GM23338 (cell line): Measurements from ENCODE around the gene SSBP2. TPM values are rescaled to one million over a fixed set of nuclear protein-coding genes. Genes with fewer than 3 reads are reported as not detected.

Experiments used
- ATAC-seq: fragments of 200-7000 bp; cut with Tn5 transposase; 3 replicates; pipeline ENCODE4 v1.9.1; 2020
- DNase-seq: peaks from one replicate; pipeline ENCODE4 v3.0.0-alpha.2; 2015; ENCODE audit warnings: low spot score
- H2AFZ ChIP-seq: fragments of 200-600 bp; sonication (generic); 2 replicates; pipeline ENCODE4 v1.8.0; 2016; ENCODE audit warnings: antibody characterized with exemption, mild to moderate bottlenecking, moderate library complexity
- H3F3A ChIP-seq: fragments of 200-600 bp; sonication (generic); replicated peaks from 2 replicates; pipeline ENCODE4 v1.8.0; 2017; ENCODE audit warnings: antibody characterized with exemption, mixed run types, low read depth
- H3K27ac ChIP-seq: fragments of 200-600 bp; sonication (generic); 2 replicates; pipeline ENCODE4 v1.6.1; 2016; ENCODE audit warnings: low read depth
- H3K27me3 ChIP-seq: fragments of 200-600 bp; sonication (generic); 2 replicates; pipeline ENCODE4 v1.8.0; 2016; ENCODE audit warnings: mild to moderate bottlenecking, mixed run types, moderate library complexity; ENCODE audit not compliant: insufficient read depth
- H3K36me3 ChIP-seq: fragments of 200-600 bp; sonication (generic); 2 replicates; pipeline ENCODE4 v1.8.0; 2016; ENCODE audit warnings: mild to moderate bottlenecking; ENCODE audit not compliant: insufficient read depth
- H3K4me1 ChIP-seq: fragments of 200-600 bp; sonication (generic); 2 replicates; pipeline ENCODE4 v1.8.0; 2016; ENCODE audit warnings: mild to moderate bottlenecking, moderate library complexity; ENCODE audit not compliant: insufficient read depth
- H3K4me2 ChIP-seq: fragments of 200-600 bp; sonication (generic); 2 replicates; pipeline ENCODE4 v1.7.1; 2017; ENCODE audit warnings: mixed run types
- H3K4me3 ChIP-seq: fragments of 200-600 bp; sonication (generic); 2 replicates; pipeline ENCODE4 v1.6.1; 2016; ENCODE audit warnings: mixed run types
- H3K79me2 ChIP-seq: fragments of 200-600 bp; sonication (generic); replicated peaks from 2 replicates; pipeline ENCODE4 v1.8.0; 2017; ENCODE audit warnings: mild to moderate bottlenecking; ENCODE audit not compliant: insufficient read depth
- H3K9me2 ChIP-seq: fragments of 200-600 bp; sonication (generic); 2 replicates; pipeline ENCODE4 v1.8.0; 2017; ENCODE audit not compliant: insufficient read depth
- H4K20me1 ChIP-seq: fragments of 200-600 bp; sonication (generic); replicated peaks from 2 replicates; pipeline ENCODE4 v1.8.0; 2017; ENCODE audit warnings: mild to moderate bottlenecking; ENCODE audit not compliant: insufficient read depth
- H3K27ac Mint-ChIP-seq: 2 replicates; pipeline ENCODE4 v1.8.0; 2020; ENCODE audit warnings: inconsistent platforms, mild to moderate bottlenecking, moderate library complexity, mixed read lengths
- H3K27me3 Mint-ChIP-seq: 3 replicates; pipeline ENCODE4 v1.8.0; 2022; ENCODE audit warnings: low read depth, mild to moderate bottlenecking, moderate library complexity, mixed read lengths, inconsistent platforms; ENCODE audit not compliant: insufficient read depth, poor library complexity
- H3K36me3 Mint-ChIP-seq: 3 replicates; pipeline ENCODE4 v1.8.0; 2021; ENCODE audit warnings: low read depth, mild to moderate bottlenecking, inconsistent platforms, moderate library complexity, mixed read lengths
- H3K4me1 Mint-ChIP-seq: 3 replicates; pipeline ENCODE4 v1.8.0; 2020; ENCODE audit warnings: mild to moderate bottlenecking, inconsistent platforms, mixed read lengths
- H3K4me3 Mint-ChIP-seq: 3 replicates; pipeline ENCODE4 v1.8.0; 2021; ENCODE audit warnings: moderate library complexity, mild to moderate bottlenecking, inconsistent platforms, mixed read lengths
- H3K9me3 Mint-ChIP-seq: 3 replicates; pipeline ENCODE4 v1.8.0; 2020; ENCODE audit warnings: moderate library complexity, mild to moderate bottlenecking, inconsistent platforms, mixed read lengths
- CREB1 ChIP-seq: fragments of 250-450 bp; sonication (Bioruptor Pico); IDR thresholded peaks from 2 replicates; pipeline ENCODE4 v1.5.0; 2020; ENCODE audit warnings: low read depth, mild to moderate bottlenecking, moderate library complexity
- CTCF ChIP-seq, 2 experiments: fragments of 200-600 bp in 1 of 2; sonication (generic) in 1 of 2; conservative IDR thresholded peaks; 2 replicates each; pipeline versions ENCODE4 v1.5.1 to v1.6.1; 2016 to 2017; ENCODE audit warnings: antibody characterized with exemption in 2 of 2, low read depth in 2 of 2, mild to moderate bottlenecking in 2 of 2, moderate library complexity in 1 of 2
- EZH2phosphoT487 ChIP-seq: fragments of 200-600 bp; sonication (generic); IDR thresholded peaks from one replicate; pipeline ENCODE4 v1.8.1; 2018; ENCODE audit warnings: antibody characterized with exemption; ENCODE audit not compliant: unreplicated experiment
- POLR2AphosphoS5 ChIP-seq: IDR thresholded peaks from 2 replicates; pipeline ENCODE4 v1.6.1; 2016; ENCODE audit warnings: antibody characterized with exemption, low read depth
- STAT1 ChIP-seq: IDR thresholded peaks from one replicate; pipeline ENCODE4 v1.6.1; 2016; ENCODE audit warnings: antibody characterized with exemption; ENCODE audit not compliant: unreplicated experiment
- ZNF114 ChIP-seq: fragments of 250-450 bp; sonication (Bioruptor Pico); IDR thresholded peaks from 2 replicates; pipeline ENCODE4 v1.5.0; 2020; ENCODE audit warnings: mild to moderate bottlenecking, moderate library complexity
- polyA plus RNA-seq: library from polyadenylated mRNA; unstranded; fragments of >200 nt; fragmentation: Nextera tagmentation; extraction: Ambion mirVana; gene quantifications from 2 replicates; pipeline ENCODE4 v1.2.1, GENCODE V29; 2016
- total RNA-seq: library from RNA; depleted of rRNA; stranded (reverse); fragments of >200 nt; shearing (Covaris generic); gene quantifications from 2 replicates; pipeline ENCODE4 v1.2.3, GENCODE V29; 2014
- TF ChIP-seq, protein P1 (sequence below): IDR thresholded peaks from one replicate; pipeline ENCODE4 v1.6.1; 2018; ENCODE audit warnings: antibody characterized with exemption; ENCODE audit not compliant: unreplicated experiment
- TF ChIP-seq, protein P2 (sequence below): IDR thresholded peaks from 2 replicates; pipeline ENCODE4 v1.6.1; 2016; ENCODE audit warnings: antibody characterized with exemption

SSBP2 gene
- total and polyA plus RNA-seq, 2 experiments from 2014 or later, result 21.5 to 24.7 TPM

DNA sequence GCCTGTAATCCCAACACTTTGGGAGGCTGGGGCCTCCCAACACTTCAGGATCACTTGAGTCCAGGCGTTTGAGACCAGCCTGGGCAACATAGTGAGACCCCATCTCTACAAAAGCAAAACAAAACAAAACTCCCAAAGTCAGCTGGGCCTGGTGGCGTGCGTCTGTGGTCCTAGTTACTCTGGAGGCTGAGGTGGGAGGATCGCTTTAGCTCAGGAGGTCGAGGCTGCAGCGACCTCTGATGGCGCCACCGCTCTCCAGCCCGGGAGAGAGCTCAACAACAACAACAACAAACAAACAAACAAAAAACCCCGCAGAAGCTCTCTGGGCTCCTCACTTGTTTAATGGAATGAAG is 357.5 kb downstream of the SSBP2 start (continued):
- peak; percentile 43 to 51 for TF ChIP-seq CTCF (conservative IDR thresholded peaks at IDR 0.05; ENCODE audit: low read depth in 2 of 2)

DNA sequence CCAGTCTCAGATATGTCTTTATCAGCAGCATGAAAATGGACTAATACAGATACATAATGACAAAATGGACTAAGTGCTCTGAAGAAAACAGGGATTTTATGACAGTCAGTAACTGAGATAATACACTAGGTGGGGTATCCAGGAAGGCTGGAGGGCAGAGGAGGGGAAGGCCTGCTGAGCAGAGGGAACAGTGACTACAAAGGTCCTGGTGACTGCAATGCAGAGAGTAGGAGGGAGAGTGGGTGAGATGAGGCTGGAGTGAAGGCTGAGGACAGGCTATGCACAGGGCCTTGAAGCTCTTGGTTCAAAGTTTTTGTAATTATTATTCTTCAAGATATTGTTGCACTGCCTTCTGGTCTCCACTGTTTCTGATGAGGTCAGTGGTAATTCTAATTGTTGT is 361.9 kb downstream of the SSBP2 start:
- Histone ChIP-seq H3K79me2 (no peaks in the 10 kb centered on the region), H3K4me1 (no peaks in the 10 kb centered on the region), H3K9me2 (no peaks in the 10 kb centered on the region), H4K20me1 (no peaks in the 10 kb centered on the region), H3F3A (no peaks in the 10 kb centered on the region), H3K4me2 (no peak overlapping the region), H3K27ac (no peak overlapping the region), H2AFZ (no peak overlapping the region), H3K36me3 (no peaks in the 10 kb centered on the region), H3K27me3 (peaks cover 16% of the 10 kb centered on the region), H3K4me3 (no peak overlapping the region)
- TF ChIP-seq POLR2AphosphoS5 (no peak), STAT1 (no peak), CTCF (conservative IDR thresholded peaks at IDR 0.05; ENCODE audit: low read depth in 2 of 2) (peak in 1 of 2 experiments; percentile 11; a peak in 1 of 4 replicates), EZH2phosphoT487 (no peak), CREB1 (CRISPR knock-in tag) (no peak), ZNF114 (no peak)
- TF ChIP-seq, protein P1, sequence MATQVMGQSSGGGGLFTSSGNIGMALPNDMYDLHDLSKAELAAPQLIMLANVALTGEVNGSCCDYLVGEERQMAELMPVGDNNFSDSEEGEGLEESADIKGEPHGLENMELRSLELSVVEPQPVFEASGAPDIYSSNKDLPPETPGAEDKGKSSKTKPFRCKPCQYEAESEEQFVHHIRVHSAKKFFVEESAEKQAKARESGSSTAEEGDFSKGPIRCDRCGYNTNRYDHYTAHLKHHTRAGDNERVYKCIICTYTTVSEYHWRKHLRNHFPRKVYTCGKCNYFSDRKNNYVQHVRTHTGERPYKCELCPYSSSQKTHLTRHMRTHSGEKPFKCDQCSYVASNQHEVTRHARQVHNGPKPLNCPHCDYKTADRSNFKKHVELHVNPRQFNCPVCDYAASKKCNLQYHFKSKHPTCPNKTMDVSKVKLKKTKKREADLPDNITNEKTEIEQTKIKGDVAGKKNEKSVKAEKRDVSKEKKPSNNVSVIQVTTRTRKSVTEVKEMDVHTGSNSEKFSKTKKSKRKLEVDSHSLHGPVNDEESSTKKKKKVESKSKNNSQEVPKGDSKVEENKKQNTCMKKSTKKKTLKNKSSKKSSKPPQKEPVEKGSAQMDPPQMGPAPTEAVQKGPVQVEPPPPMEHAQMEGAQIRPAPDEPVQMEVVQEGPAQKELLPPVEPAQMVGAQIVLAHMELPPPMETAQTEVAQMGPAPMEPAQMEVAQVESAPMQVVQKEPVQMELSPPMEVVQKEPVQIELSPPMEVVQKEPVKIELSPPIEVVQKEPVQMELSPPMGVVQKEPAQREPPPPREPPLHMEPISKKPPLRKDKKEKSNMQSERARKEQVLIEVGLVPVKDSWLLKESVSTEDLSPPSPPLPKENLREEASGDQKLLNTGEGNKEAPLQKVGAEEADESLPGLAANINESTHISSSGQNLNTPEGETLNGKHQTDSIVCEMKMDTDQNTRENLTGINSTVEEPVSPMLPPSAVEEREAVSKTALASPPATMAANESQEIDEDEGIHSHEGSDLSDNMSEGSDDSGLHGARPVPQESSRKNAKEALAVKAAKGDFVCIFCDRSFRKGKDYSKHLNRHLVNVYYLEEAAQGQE, result no peak
- TF ChIP-seq, protein P2, sequence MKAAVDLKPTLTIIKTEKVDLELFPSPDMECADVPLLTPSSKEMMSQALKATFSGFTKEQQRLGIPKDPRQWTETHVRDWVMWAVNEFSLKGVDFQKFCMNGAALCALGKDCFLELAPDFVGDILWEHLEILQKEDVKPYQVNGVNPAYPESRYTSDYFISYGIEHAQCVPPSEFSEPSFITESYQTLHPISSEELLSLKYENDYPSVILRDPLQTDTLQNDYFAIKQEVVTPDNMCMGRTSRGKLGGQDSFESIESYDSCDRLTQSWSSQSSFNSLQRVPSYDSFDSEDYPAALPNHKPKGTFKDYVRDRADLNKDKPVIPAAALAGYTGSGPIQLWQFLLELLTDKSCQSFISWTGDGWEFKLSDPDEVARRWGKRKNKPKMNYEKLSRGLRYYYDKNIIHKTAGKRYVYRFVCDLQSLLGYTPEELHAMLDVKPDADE, result no peak
- H3K36me3 Mint-ChIP-seq, result no peaks in the 10 kb centered on the region
- H3K27me3 Mint-ChIP-seq, result peaks cover 5% of the 10 kb centered on the region
- no peak; the same call in 2 of the 3 replicates for ATAC-seq
- H3K4me1 Mint-ChIP-seq, result no peaks in the 10 kb centered on the region
- no peak overlapping the region for H3K4me3 Mint-ChIP-seq
- H3K27ac Mint-ChIP-seq, result no peak overlapping the region
- peak; percentile 24 for DNase-seq
- no peaks in the 10 kb centered on the region for H3K9me3 Mint-ChIP-seq
